Stimulated activated CD8-positive, alpha-beta memory T cell treated with anti-CD3 and anti-CD28 coated beads, Interleukin-15, amount 100 ng/mL, for 1 hour (primary cell): ENCODE results near the gene SEC22B.
A peak's percentile ranks its signal among the peaks of the same experiment; 100 is the strongest.
"Not testable (repeated sequence)": the region's sequence is repeated elsewhere in the genome, so short reads cannot be mapped to it uniquely, and the experiment has no call there.

ENCODE experiments used
- DNase-seq: peaks from one replicate; pipeline ENCODE4 v3.0.0-alpha.2; 2020; ENCODE audit warnings: low read depth

The SEC22B gene

GRCh38 chr1:120145806-120146205, 30.5 kb downstream of the SEC22B start:
- not testable (repeated sequence) for DNase-seq

GRCh38 chr1:120144626-120145025, 31.7 kb downstream of the SEC22B start:
- not testable (repeated sequence) for DNase-seq

- DNase-seq = not testable (repeated sequence)
Observed at GRCh38 chr1:120144169-120144568, 32.2 kb downstream of the SEC22B start.

- DNase-seq = not testable (repeated sequence)
Observed at GRCh38 chr1:120143334-120143733, 33.0 kb downstream of the SEC22B start.

- peak; percentile 23 for DNase-seq
Observed at GRCh38 chr1:120142512-120143263, 33.6 kb downstream of the SEC22B start.

- DNase-seq = not testable (repeated sequence)
Observed at GRCh38 chr1:120141865-120142264, 34.5 kb downstream of the SEC22B start.

GRCh38 chr1:120140656-120141265, 35.6 kb downstream of the SEC22B start:
- DNase-seq = not testable (repeated sequence)

GRCh38 chr1:120136086-120136485, 40.2 kb downstream of the SEC22B start:
- not testable (repeated sequence) for DNase-seq

GRCh38 chr1:120133928-120134325, 42.4 kb downstream of the SEC22B start:
- not testable (repeated sequence) for DNase-seq

- DNase-seq = no peak
Observed at GRCh38 chr1:120133228-120133927, 42.9 kb downstream of the SEC22B start.

GRCh38 chr1:120132406-120132763, 43.9 kb downstream of the SEC22B start:
- DNase-seq = not testable (repeated sequence)

GRCh38 chr1:120131611-120132405, 44.5 kb downstream of the SEC22B start:
- not testable (repeated sequence) for DNase-seq

GRCh38 chr1:120127921-120128320, 48.4 kb downstream of the SEC22B start:
- DNase-seq = not testable (repeated sequence)

- DNase-seq = not testable (repeated sequence)
Observed at GRCh38 chr1:120126216-120126615, 50.1 kb downstream of the SEC22B start.

GRCh38 chr1:120124628-120125027, 51.7 kb downstream of the SEC22B start:
- not testable (repeated sequence) for DNase-seq

- DNase-seq = not testable (repeated sequence)
Observed at GRCh38 chr1:120123813-120124510, 52.4 kb downstream of the SEC22B start.

GRCh38 chr1:120122262-120122893, 53.9 kb downstream of the SEC22B start:
- not testable (repeated sequence) for DNase-seq

GRCh38 chr1:120121830-120122229, 54.5 kb downstream of the SEC22B start:
- DNase-seq = not testable (repeated sequence)

- DNase-seq = not testable (repeated sequence)
Observed at GRCh38 chr1:120120525-120120924, 55.8 kb downstream of the SEC22B start.

- DNase-seq = not testable (repeated sequence)
Observed at GRCh38 chr1:120117371-120118177, 58.7 kb downstream of the SEC22B start.
